NB4 (cell line): Measurements from ENCODE around the gene SPSB4.

Source experiments
- CTCF ChIP-seq: IDR thresholded peaks from one replicate; pipeline ENCODE4 v1.5.1; 2012; ENCODE audit warnings: low read depth, low read length
- MYC ChIP-seq: IDR thresholded peaks from 2 replicates; pipeline ENCODE4 v1.6.1; 2011; ENCODE audit warnings: low read depth, low read length
- POLR2A ChIP-seq: IDR thresholded peaks from 2 replicates; pipeline ENCODE4 v1.6.1; 2011; ENCODE audit warnings: mild to moderate bottlenecking; ENCODE audit not compliant: insufficient read length; ENCODE audit errors: extremely low read depth

DNA sequence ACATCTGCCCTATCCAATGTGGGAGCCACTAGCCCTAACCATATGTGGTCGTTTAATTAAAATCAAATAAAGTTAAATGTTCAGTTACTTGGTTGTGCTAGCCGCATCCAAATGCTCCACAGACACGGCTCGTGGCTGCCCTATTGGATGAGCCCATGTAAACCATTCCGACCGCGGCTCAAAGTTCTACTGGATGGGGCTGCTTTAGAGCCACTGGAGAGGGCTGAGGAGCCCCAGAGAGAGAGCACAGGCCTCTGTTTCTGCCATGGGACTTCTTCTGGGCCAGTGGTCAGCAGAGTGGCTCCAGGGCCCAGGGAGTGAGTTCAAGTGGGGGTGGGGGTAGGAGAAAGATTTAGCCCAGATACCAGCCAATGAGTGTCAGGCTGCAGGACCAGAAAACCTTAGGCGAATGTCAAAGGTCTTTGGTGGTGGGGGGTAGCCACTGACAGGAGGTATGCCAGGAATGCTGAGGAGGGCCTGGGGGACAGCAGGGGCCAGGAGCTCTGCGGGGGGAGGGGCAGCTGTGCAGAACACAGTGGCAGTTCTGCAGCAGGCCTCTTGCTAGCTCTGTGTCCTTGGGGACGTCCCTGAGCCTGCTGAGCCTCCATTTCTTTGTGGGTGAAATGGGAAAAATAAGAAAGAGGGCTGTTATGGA, 30.1 kb downstream of the SPSB4 start:
- TF ChIP-seq POLR2A (no peak), CTCF (no peak), MYC (no peak)
